Keratinocyte (primary cell): ENCODE data around the gene FBXO39.

Source experiments
- CTCF ChIP-seq, 3 experiments: IDR thresholded peaks in 1 of 3; conservative IDR thresholded peaks in 1 of 3; optimal IDR thresholded peaks in 1 of 3; 2 replicates in 2 of 3; 3 replicates in 1 of 3; pipeline versions ENCODE3 to v1.5.1; 2011; ENCODE audit warnings: low read length in 3 of 3, mild to moderate bottlenecking in 3 of 3, moderate library complexity in 2 of 3, control low read depth in 1 of 3, inconsistent platforms in 1 of 3; ENCODE audit not compliant: insufficient read depth in 2 of 3; ENCODE audit errors: extremely low read depth in 1 of 3
- EZH2 ChIP-seq: IDR thresholded peaks from one replicate; pipeline ENCODE4 v1.6.1; 2012; ENCODE audit warnings: inconsistent platforms, mild to moderate bottlenecking, low read length, moderate library complexity

GRCh38 chr17:6779411-6779810 is 3.4 kb downstream of the FBXO39 start:
- TF ChIP-seq CTCF (optimal IDR thresholded peaks at IDR 0.05 in 1 of 3, IDR thresholded peaks at IDR 0.05 in 1 of 3, conservative IDR thresholded peaks at IDR 0.05 in 1 of 3; ENCODE audit: extremely low read depth in 1 of 3, insufficient read depth in 2 of 3, low read length in 3 of 3) (no peak), EZH2 (no peak)
